CD8-positive, alpha-beta memory T cell (primary cell): Measurements from ENCODE around the gene MNAT1. TPM values are rescaled to one million over a fixed set of nuclear protein-coding genes. Genes with fewer than 3 reads are reported as not detected.

ENCODE experiments used
- CTCF ChIA-PET: fragments of 350-600 bp; sonication (Branson Sonifier 250); formaldehyde crosslinking; loops from one replicate; lab custom pipeline; 2021; ENCODE audit warnings: antibody characterized with exemption; lab: Charles Lee
- POLR2A ChIA-PET: fragments of 350-600 bp; sonication (Branson Sonifier 250); formaldehyde crosslinking; loops from one replicate; lab custom pipeline; 2021; ENCODE audit warnings: antibody characterized with exemption; lab: Charles Lee
- DNase-seq, 5 donors: peaks; one replicate each; pipeline versions ENCODE4 v3.0.0 to v3.0.0-alpha.2; 2020 to 2022; ENCODE audit warnings: mixed read lengths in 1 of 5
- H3K27ac ChIP-seq: one replicate; pipeline ENCODE4 v1.7.0; 2013; ENCODE audit warnings: low read depth, mild to moderate bottlenecking, low read length, moderate library complexity
- H3K27me3 ChIP-seq: 2 replicates; pipeline ENCODE4 v1.7.0; 2013; ENCODE audit warnings: low read length, mild to moderate bottlenecking; ENCODE audit not compliant: insufficient read depth, poor library complexity, severe bottlenecking
- H3K36me3 ChIP-seq: 2 replicates; pipeline ENCODE4 v1.7.0; 2013; ENCODE audit warnings: mild to moderate bottlenecking, low read length, moderate library complexity; ENCODE audit not compliant: insufficient read depth
- H3K4me1 ChIP-seq: 2 replicates; pipeline ENCODE4 v1.7.0; 2013; ENCODE audit warnings: mild to moderate bottlenecking, low read length, moderate library complexity; ENCODE audit not compliant: insufficient read depth
- H3K4me3 ChIP-seq: 2 replicates; pipeline ENCODE4 v1.7.0; 2013; ENCODE audit warnings: mild to moderate bottlenecking, low read length
- H3K9me3 ChIP-seq: 2 replicates; pipeline ENCODE4 v1.7.0; 2013; ENCODE audit warnings: mild to moderate bottlenecking, low read length
- H3K27ac Mint-ChIP-seq, 8 donors: one replicate each; pipeline ENCODE4 v1.8.0; 2020 to 2021; ENCODE audit warnings: mixed read lengths in 8 of 8, mild to moderate bottlenecking in 6 of 8, inconsistent platforms in 3 of 8, moderate library complexity in 3 of 8
- H3K27me3 Mint-ChIP-seq, 2 donors: one replicate each; pipeline ENCODE4 v1.8.0; 2020 to 2021; ENCODE audit warnings: mixed read lengths in 2 of 2, mild to moderate bottlenecking in 1 of 2, moderate library complexity in 1 of 2
- H3K36me3 Mint-ChIP-seq, 3 donors: one replicate each; pipeline ENCODE4 v1.8.0; 2020 to 2021; ENCODE audit warnings: mixed read lengths in 3 of 3, inconsistent platforms in 1 of 3, mild to moderate bottlenecking in 1 of 3
- H3K4me1 Mint-ChIP-seq, 3 donors: one replicate each; pipeline ENCODE4 v1.8.0; 2020 to 2021; ENCODE audit warnings: mixed read lengths in 3 of 3, inconsistent platforms in 1 of 3, mild to moderate bottlenecking in 1 of 3
- H3K4me3 Mint-ChIP-seq, 7 donors: one replicate each; pipeline ENCODE4 v1.8.0; 2020 to 2021; ENCODE audit warnings: mixed read lengths in 7 of 7, mild to moderate bottlenecking in 6 of 7, moderate library complexity in 4 of 7, inconsistent platforms in 2 of 7
- H3K9me3 Mint-ChIP-seq, 5 donors: one replicate each; pipeline ENCODE4 v1.8.0; 2020 to 2022; ENCODE audit warnings: mixed read lengths in 5 of 5, mild to moderate bottlenecking in 3 of 5, moderate library complexity in 2 of 5, inconsistent platforms in 1 of 5
- polyA plus RNA-seq: library from polyadenylated mRNA; unstranded; fragments of 300-500 nt; fragmentation: Illumina TruSeq; gene quantifications from one replicate; pipeline ENCODE4 v1.2.3, GENCODE V29; 2021
- total RNA-seq, 2 experiments: library from RNA; stranded (reverse); gene quantifications; one replicate each; pipeline ENCODE4 v1.2.3, GENCODE V29; 2021

The MNAT1 gene
- total and polyA plus RNA-seq, 3 experiments from 2014 or later = 16.0 to 47.8 (median 37.1) TPM

DNA sequence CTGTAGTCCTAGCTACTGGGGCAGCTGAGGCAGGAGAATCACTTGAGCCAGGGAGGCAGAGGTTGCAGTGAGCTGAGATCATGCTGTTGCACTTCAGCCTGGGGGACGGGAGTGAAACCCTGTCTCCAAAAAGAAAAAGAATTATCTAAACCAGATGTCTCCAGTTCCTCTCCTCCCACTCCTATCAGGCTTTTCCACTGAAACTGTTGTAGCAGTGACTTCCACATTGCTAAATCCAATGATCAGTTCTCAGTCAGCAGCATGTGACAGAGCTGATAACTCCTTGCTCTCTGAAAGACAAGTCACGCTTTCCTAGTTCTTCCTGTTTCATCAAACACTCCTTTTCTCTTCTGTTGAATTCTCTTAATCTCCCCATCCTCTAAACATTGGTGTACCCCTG, 255.0 kb downstream of the MNAT1 start:
- no peak overlapping the region for H3K4me3 Mint-ChIP-seq
- Histone ChIP-seq H3K4me3 (no peak overlapping the region), H3K4me1 (no peaks in the 10 kb centered on the region), H3K9me3 (no peaks in the 10 kb centered on the region), H3K36me3 (no peaks in the 10 kb centered on the region), H3K27ac (no peak overlapping the region), H3K27me3 (no peaks in the 10 kb centered on the region)
- no peak for DNase-seq
- no peaks in the 10 kb centered on the region for H3K27me3 Mint-ChIP-seq
- CTCF ChIA-PET = no interaction called here
- peaks cover 6 to 8% (median 8%) of the 10 kb centered on the region in 3 donors for H3K4me1 Mint-ChIP-seq
- POLR2A ChIA-PET = no interaction called here
- H3K27ac Mint-ChIP-seq = no peak overlapping the region
- no peaks in the 10 kb centered on the region for H3K9me3 Mint-ChIP-seq
- peaks cover 15 to 45% (median 21%) of the 10 kb centered on the region in 3 donors for H3K36me3 Mint-ChIP-seq

DNA sequence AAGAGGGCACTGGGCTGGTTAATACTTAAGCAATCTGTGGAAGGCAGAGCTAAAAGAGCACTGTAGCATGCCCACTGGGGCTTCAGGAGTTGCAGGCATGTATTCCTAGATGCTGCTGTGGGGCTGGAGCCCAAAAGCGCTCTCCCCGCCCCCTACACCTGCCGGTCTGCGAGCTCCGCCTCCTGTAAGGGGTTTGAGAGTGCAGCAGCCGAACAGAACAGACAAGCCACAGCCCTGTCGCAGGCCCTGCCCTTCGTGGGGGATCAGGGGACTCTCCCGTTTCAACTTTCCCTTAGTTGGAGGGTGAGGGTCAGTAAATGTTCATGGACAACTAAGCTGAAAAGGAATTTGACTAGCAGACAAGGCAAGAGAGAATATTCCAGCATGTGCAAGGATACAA, 264.1 kb downstream of the MNAT1 start:
- POLR2A ChIA-PET = no interaction called here
- no peak overlapping the region for H3K4me3 Mint-ChIP-seq
- Histone ChIP-seq H3K36me3 (no peaks in the 10 kb centered on the region), H3K4me1 (no peaks in the 10 kb centered on the region), H3K27me3 (no peaks in the 10 kb centered on the region), H3K27ac (no peak overlapping the region), H3K9me3 (no peaks in the 10 kb centered on the region), H3K4me3 (no peak overlapping the region)
- H3K27me3 Mint-ChIP-seq = no peaks in the 10 kb centered on the region
- H3K27ac Mint-ChIP-seq = peak overlapping the region in 1 of 8 donors; percentile 85
- CTCF ChIA-PET = interaction anchor here (1.5 kb wide), 1 partner anchor 27 kb away, joined by 3 read pairs; no protein-coding TSS in a partner anchor
- no peaks in the 10 kb centered on the region for H3K4me1 Mint-ChIP-seq
- H3K36me3 Mint-ChIP-seq = peaks cover 14 to 40% (median 30%) of the 10 kb centered on the region in 3 donors
- peaks cover 0 to 4% (median 0%) of the 10 kb centered on the region in 5 donors for H3K9me3 Mint-ChIP-seq
- DNase-seq = no peak

DNA sequence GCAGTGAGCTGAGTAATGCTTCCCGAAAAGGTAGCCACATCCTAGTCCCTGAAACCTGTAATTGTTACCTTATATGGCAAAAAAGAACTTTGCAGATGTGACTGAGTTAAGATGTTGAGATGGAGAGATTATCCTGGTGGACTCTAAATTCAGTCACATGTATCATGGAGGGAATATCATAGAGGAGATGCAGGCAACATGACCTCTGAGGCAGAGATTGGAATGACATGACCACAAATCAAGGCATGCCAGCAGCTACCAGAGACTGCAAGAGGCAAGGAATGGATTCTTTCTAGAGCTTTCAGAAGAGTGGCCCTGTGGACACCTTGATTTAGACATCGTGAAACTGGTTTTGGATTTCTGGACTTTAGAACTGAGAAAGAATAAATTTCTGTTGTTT, 265.0 kb downstream of the MNAT1 start:
- no peak overlapping the region for H3K27ac ChIP-seq
- Mint-ChIP-seq H3K27ac (no peak overlapping the region), H3K36me3 (peaks cover 17 to 48% (median 31%) of the 10 kb centered on the region in 3 donors), H3K9me3 (peaks cover 0 to 7% (median 1%) of the 10 kb centered on the region in 5 donors), H3K27me3 (no peaks in the 10 kb centered on the region), H3K4me3 (no peak overlapping the region), H3K4me1 (no peaks in the 10 kb centered on the region)
- no peaks in the 10 kb centered on the region for H3K4me1 ChIP-seq
- H3K9me3 ChIP-seq = no peaks in the 10 kb centered on the region
- ChIA-PET CTCF (no interaction called here), POLR2A (no interaction called here)
- H3K36me3 ChIP-seq = no peaks in the 10 kb centered on the region
- DNase-seq = no peak
- no peaks in the 10 kb centered on the region for H3K27me3 ChIP-seq
- no peak overlapping the region for H3K4me3 ChIP-seq

DNA sequence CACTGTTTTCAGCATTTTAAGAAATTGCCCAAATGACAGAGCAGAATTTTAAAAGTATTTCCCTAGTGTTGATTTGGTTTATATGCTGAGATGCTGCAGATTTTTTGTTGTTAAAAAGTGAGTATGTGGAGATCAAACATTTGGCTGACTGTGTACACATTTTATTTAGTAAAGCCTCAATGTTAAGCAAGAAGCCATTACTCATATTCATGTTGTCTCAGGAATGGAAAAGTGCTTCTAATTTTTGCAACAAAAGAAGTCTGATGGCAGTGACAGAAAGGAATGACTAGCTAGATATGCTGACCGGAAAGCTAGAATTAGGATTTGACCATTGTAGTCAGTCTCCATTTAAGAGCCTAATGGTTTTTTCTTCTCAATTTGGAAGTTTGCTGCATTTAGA, 269.0 kb downstream of the MNAT1 start:
- Histone ChIP-seq H3K9me3 (no peaks in the 10 kb centered on the region), H3K4me1 (no peaks in the 10 kb centered on the region), H3K4me3 (no peak overlapping the region), H3K36me3 (no peaks in the 10 kb centered on the region), H3K27me3 (no peaks in the 10 kb centered on the region), H3K27ac (no peak overlapping the region)
- no peaks in the 10 kb centered on the region for H3K27me3 Mint-ChIP-seq
- CTCF ChIA-PET = no interaction called here
- no peak for DNase-seq
- H3K27ac Mint-ChIP-seq = no peak overlapping the region
- POLR2A ChIA-PET = no interaction called here
- no peaks in the 10 kb centered on the region for H3K4me1 Mint-ChIP-seq
- H3K36me3 Mint-ChIP-seq = peaks cover 12 to 34% (median 15%) of the 10 kb centered on the region in 3 donors
- H3K9me3 Mint-ChIP-seq = peaks cover 0 to 10% (median 5%) of the 10 kb centered on the region in 5 donors
- no peak overlapping the region for H3K4me3 Mint-ChIP-seq

DNA sequence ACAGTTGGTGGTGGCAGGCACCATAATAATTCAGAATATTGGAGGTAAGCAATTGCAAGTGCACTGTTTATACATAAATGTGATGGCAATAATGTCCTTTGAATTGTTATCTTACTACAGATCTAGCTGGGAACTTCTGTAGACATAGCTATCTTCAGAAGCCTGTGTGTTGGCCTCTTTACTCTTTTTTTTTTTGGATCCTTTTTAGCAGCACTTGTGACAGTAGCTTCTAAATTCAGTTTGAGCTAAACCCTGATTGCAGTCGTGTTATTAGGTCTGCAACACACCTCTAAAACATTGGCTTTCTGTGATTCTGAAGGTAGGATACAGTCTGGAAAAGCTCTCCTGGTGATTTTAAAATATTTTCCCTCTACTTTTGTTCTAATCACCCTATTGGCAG, 285.0 kb downstream of the MNAT1 start:
- H3K4me3 Mint-ChIP-seq = no peak overlapping the region

More for the DNA sequence above, 285.0 kb downstream of the MNAT1 start:
- Mint-ChIP-seq H3K9me3 (no peaks in the 10 kb centered on the region), H3K27me3 (no peaks in the 10 kb centered on the region), H3K27ac (peak overlapping the region in 1 of 8 donors; percentile 32), H3K4me1 (no peaks in the 10 kb centered on the region), H3K36me3 (no peaks in the 10 kb centered on the region)
- no peaks in the 10 kb centered on the region for H3K9me3 ChIP-seq
- no peak for DNase-seq
- POLR2A ChIA-PET = no interaction called here
- H3K4me1 ChIP-seq = no peaks in the 10 kb centered on the region
- no peak overlapping the region for H3K4me3 ChIP-seq
- CTCF ChIA-PET = interaction anchor here (1.0 kb wide), 1 partner anchor 395 kb away, joined by 3 read pairs; no protein-coding TSS in a partner anchor
- H3K27me3 ChIP-seq = no peaks in the 10 kb centered on the region
- H3K27ac ChIP-seq = no peak overlapping the region
- no peaks in the 10 kb centered on the region for H3K36me3 ChIP-seq

Other genes with a start within 250 kb of the MNAT1 start
- not detected for gene C14orf39, start 248.7 kb upstream of the MNAT1 start, total RNA-seq
- not detected for gene C14orf39, start 248.7 kb upstream of the MNAT1 start, polyA plus RNA-seq
- gene SIX6, start 225.6 kb upstream of the MNAT1 start, total RNA-seq = not detected
- not detected for gene SIX6, start 225.6 kb upstream of the MNAT1 start, polyA plus RNA-seq
- gene SIX1, start 85.3 kb upstream of the MNAT1 start, total RNA-seq = not detected
- not detected for gene SIX1, start 85.3 kb upstream of the MNAT1 start, polyA plus RNA-seq
- gene SIX4, start 10.4 kb upstream of the MNAT1 start, total RNA-seq = under 1 TPM in 1 of 2 experiments, not detected in 1; 0.09 TPM
- gene SIX4, start 10.4 kb upstream of the MNAT1 start, polyA plus RNA-seq = not detected
- 10 to 100 TPM; 18.1 to 19.1 TPM for gene TRMT5, start 246.3 kb downstream of the MNAT1 start, total RNA-seq
- 4.5 TPM for gene TRMT5, start 246.3 kb downstream of the MNAT1 start, polyA plus RNA-seq
- 1 to 10 TPM; 5.8 to 7.4 TPM for gene SLC38A6, start 246.5 kb downstream of the MNAT1 start, total RNA-seq
- gene SLC38A6, start 246.5 kb downstream of the MNAT1 start, polyA plus RNA-seq = 4.1 TPM